Medulla oblongata (tissue), 1 donor: ENCODE results near the gene ZNF367.
"Not testable (repeated sequence)": the region's sequence is repeated elsewhere in the genome, so short reads cannot be mapped to it uniquely, and the experiment has no call there.

Experiments
- DNase-seq: peaks from one replicate; pipeline ENCODE4 v3.0.0-alpha.2; 2015; ENCODE audit errors: extremely low spot score

ZNF367 gene

DNA sequence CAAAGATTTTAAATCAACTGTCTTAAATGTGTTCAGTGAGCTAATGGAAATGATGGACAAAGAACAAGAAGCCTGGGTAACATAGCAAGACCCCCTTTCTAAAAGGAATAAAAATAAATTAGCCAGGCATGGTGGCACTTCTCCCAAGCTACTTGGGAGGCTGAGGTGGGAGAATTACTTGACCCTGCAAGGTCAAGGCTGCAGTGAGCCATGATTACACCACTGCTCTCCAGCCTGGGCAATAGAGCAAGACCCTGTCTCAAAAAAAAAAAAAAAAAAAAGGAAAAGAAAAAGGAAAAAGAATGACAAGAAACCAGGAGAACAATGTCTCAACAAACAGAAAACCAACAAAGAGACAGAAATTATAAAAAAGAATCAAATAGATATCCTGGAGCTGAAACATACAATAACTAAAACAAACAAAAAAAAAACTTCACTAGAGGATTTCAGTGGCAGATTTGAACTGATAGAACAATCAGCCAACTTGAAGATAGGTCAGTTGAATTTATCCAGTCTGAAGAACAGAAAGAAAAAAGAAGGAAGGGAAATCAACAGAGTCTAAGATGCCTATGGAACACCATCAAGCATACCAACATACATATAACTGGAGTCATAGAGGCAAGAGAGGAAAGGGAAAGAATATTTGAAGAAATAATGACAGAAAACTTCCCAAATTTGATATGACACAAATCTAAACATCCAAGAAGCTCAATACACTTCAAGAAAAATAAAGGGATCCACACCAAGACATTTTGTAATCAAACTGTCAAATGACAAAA, 17.8 kb downstream of the ZNF367 start:
- no peak for DNase-seq

DNA sequence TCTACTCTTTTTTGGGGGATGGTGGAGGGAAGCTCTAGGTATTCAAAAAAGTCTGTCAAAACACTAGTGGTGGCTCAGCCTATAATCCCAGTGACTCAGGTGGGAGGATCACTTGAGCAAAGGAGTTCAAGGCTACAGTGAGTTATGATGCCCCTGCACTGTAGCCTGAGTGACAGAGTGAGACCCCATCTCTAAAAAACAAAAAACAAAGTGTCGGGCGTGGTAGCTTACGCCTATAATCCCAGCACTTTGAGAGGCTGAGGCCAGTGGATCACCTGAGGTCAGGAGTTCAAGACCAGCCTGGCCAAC, 18.9 kb downstream of the ZNF367 start:
- no peak for DNase-seq

DNA sequence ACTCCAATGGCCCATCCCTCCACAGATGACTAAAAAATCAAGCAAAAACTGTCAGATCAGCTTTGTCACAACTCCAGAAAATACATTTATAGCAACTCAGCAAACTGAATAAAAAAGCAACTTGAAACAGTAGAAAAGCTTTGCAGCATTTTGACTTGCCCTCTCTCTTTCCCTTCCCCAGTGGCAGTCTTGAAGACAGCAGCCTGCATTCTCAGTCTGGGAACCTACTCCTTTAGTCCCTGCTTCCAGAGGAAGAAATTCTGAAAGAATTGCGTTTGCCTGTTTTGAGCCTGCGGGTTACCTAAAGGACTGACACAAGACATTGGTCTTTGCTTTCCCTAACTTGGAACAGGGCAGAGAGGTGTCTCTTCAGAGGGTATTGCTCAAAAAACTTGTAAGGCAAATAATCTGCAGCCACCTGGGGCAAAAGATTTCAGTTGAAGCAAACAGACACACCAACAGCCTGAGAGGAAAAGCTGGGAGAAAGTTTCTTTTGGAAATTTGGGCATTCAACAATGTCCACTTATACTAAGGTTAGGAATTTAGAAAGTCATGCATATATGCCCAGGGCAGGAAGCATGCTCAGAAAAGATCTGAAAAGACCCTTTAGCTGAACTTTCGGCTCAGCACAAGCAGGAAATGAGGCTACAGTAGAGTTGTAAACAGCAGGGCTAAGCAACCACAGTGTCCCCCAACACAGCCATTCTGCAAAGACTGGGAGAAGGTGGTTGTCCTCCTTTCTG, 19.4 kb downstream of the ZNF367 start:
- no peak for DNase-seq

DNA sequence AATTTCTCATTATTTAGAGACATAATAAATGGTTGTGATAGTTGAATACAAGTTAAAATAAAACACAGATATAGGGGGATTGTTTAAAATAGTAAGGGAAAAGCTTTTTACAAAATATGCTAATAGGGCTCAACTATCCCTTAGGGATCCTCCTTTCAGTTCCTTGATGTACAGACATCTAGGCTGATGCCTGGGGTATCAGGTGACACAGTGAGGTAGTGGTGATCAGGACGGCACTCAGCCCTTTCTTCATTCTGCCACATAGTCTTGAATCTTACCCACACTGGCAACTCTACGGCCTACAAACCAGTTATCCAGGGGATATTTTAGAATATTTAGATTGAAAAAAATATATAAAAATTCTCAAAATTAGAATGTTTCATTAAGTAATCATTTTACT, 22.2 kb downstream of the ZNF367 start:
- DNase-seq = no peak

DNA sequence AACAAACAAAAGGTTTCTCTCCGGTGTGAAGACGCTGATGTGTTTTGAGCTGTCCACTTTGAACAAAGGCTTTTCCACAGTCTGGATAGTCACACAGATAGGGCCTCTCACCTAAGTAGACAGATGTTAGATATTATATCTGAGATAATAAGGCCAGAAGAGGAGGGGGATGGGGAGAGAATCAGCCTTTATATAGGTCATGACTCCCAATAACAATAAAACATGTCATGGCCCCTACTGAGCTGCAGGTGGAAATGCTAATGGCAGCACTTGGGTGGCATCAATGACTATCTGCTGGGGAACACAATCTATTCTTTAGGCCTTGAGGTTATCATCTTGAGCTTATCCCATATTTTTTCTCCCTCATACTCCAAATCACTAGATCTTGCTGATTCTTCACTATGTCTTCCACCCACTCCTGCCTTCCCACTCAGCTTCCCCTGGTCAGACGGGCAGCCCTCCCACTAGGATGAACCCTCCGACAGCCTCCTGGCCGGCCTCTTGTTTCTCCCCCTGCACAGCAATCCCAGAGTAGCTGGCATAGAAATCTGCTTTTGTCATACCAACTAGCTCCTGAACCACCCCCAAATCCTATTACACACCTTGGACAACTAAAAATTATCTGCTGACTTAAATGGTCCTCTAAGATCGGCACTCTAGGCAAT, 23.2 kb downstream of the ZNF367 start:
- DNase-seq = no peak

DNA sequence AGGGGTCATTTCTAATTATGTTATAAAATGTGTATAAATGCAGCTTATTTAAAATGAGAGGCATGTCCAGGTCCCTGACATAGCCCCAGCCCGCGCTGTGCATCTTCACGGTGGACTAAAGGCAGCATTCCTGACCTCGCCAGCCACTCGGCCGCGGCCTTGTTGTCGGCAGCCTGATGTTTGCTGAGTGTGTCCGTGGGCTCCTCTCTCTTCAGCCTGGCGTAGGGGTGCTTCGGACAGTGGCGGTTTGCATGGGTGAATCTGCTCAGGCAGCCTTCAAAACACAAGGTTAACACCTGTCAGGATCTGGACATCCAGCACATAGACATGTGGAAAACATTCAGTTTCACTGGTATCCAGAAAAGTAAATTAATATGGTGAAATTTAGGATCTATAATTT, 25.9 kb downstream of the ZNF367 start:
- no peak for DNase-seq

DNA sequence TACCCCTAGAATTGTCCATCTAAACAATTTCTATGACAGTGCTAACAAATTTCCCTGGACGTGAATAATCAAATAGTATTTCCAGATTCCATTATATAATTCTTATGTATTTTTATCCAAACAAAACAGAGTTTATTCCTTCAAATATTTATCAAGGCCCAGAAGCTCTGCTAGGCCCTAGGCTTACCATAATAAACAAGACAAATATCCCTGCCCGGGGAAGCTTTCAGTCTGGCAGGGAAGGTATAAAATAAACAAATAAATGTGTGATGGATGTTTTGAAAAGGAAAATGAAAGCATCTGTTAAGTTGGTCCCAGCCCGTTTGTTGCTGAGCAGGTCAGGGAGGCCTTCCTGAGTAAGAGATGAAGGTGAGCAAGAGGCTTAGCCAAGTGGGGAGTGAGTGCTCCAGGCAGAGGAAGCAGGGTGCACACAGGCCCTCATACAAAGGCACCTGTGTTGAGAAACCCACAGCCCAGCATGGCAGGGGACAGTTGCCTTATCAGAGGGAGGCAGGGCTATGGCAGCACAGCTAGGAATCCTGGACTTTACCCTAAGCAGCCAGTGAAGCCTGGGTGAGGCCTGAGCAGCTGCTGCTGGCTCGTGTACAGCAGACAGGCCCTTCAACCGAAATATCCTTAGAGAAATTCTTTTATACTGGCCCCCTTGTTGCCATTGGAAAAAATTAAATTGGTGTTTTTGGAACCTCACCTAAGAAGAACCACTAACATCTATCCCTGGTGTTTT, 27.0 kb downstream of the ZNF367 start:
- no peak for DNase-seq

DNA sequence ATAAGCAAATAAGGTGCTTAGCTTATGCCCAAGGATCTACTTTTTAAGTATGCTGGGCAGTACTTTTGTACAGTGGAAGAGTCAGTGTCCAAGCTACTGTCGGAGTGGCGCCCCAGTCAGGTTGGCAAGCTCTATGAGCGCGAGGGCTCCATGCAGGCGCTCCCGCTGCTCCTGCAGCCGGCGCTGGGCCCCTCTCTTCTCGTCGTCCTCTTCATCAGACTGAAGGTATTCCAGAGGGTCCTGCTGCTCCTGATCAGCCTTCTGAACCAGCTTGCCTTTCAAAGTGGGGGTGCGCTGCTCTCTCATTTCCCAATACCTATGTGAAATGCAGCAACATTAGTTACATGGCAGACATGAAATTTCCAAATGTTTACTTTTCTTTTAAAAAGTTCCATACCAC, 30.0 kb downstream of the ZNF367 start:
- no peak for DNase-seq

DNA sequence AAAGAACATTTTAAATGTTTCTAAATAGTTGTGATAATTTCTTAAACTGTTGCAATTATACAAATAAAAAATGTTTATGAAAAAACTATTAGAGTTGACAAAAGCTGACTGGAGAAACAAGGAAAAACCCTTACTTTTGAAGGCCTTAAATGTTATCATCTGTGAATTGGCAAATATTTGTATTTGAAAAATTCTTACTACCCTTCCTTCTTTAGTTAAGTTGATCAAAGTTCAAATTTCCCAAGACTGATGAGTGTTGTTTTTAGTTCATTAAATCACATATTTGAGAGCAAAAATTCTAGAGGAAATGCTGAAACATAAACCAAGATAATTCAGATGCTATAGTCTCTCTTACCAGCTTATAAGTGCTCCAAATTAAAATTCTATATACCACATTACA, 32.0 kb downstream of the ZNF367 start:
- no peak for DNase-seq

DNA sequence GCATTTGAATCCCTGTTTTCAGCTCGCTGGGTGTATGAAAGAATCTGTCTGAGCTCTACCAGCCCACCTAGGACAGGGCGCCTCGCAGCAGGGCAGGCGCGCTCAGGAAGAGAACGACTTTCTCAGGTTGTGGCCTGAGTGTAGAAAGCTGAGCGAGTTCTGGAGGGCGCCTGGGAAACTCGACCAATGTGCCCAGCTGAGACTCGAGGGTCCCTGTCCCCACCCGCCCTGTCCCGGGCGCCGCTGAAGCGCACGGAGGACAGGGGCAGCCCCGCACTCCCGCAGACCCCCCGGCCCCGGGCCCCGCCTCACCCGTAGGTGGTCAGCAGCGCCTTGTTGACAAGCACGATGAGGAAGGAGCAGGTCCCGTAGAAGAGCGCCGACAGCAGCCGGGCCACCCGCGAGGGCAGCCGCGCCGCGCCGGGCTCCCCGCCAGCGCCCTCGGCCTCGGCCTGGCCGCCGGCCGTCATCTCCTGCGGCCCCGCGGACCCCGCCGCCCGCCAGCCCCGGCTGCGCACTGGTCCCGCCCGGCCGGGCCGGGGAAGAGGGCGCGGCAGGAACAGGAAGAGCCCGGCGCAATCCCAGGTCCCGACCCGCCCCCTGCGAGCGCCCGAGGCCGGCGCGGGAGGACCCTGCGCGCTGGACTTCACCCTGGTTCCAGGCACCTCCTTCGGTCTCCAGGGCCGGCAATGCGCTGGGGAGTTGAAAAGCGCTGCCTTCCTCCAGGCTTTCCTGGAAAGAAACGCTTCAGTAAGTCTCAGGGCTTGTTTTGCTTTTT, 34.8 kb downstream of the ZNF367 start, which contains the start of gene SLC35D2:
TSS of gene SLC35D2 (minus strand) at position 547 of the 778 bp plus-strand sequence. CDS start at position 470, 77 bp downstream.
- peak; percentile 44 for DNase-seq

DNA sequence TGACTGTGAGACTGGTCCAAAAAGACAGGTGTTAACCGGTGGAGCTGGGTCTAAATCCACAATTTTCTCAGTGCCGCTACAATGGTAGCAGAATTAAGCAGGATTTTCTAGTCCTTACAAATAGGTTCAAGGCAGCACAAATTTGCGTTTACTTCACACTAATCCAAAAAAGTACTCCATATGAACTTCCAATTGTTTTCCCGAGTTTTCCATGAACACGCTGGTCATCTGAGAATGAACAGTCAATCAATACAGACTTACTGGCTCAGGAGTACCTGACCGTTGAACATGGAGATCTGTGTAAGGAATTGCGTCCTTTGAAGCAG, 35.4 kb downstream of the ZNF367 start:
- DNase-seq = peak; percentile 46

DNA sequence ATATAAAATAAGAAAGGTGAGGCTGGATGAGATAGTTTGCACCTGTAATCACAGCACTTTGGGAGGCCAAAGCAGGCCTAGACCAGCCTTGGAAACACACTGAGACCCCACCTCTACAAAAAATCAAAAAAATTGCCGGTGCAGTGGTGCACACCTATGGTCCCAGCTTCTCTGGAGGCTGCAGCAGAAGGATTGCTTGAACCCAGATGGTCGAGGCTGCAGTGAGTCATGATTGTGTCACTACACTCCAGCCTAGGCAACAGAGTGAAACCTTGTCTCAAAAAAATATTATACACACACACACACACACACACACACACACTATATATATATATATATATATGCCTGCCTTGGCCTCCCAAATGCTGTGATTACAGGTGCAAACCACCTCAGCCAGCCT, 36.0 kb downstream of the ZNF367 start:
- DNase-seq = peak; percentile 9

DNA sequence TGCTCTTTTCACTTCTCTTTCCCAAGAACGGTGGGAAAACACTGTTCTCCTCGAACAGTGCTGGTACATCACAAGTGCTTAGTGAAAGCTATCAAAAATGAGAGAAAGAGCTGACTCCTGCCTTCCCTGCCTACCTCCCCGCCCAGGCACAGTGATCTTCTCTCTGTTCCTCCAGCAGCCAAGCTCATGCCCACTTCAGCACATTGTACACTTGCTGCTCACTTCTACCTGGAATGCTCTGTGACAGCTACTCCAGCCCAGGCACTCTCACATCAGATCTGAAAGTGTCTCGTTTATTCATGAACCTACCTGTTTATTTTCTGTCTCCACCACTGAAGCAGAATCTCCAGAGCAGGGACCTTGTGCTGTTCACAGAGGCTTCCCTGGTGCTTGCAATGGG, 36.5 kb downstream of the ZNF367 start:
- DNase-seq = no peak

DNA sequence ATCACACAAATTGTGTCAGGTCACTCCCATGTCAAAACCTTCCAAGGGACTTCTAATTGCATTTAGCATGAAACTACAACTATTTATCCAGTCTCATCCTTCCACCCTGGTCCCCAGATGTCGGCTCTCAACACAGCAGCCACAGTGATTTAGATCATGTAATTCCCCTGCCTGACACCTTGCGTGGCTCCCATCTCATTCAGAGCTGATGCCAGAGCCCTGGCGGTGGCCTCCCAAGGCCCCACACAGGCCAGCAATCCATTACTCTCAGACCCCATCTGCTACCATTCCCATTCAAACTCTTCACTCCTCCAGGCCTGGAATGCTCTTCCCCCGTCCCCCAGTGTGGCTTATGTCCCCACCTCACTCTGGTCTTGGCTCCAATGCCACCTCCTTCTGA, 37.0 kb downstream of the ZNF367 start:
- DNase-seq = no peak

DNA sequence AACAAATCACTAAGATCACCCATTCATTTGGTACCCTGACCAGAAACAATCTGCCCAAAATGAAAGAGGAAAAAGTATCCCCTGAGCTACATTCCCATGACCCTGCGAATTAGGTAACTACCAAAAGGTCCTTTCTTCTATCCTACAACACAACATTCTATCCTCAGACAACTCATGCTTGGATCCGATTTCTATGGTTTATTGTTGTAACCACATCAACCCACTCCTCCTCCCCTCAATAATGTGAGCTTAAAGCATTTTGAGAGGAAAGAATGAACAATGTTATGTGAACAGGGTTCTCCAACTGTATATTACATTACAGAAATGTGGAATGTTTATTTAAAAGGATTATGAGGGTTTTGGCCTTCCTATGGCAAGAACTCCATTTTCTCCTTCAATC, 38.7 kb downstream of the ZNF367 start:
- DNase-seq = peak; percentile 60

DNA sequence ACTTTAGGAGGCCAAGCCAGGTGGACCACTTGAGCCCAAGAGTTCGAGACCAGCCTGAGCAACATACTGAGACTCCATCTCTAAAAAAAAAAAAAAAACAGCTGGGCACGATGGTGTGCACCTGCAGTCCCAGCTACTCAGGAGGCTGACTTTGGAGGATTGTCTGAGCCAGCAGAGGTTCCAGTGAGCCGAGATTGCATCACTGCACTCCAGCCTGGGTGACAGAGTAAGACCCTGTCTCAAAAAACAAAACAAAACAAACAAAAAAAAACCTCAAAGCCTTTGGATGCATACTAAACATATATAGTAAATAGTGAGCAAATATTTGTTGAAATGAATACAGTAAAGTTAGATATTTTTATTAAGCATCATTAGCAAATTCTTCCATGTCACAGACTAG, 40.0 kb downstream of the ZNF367 start:
- no peak for DNase-seq

DNA sequence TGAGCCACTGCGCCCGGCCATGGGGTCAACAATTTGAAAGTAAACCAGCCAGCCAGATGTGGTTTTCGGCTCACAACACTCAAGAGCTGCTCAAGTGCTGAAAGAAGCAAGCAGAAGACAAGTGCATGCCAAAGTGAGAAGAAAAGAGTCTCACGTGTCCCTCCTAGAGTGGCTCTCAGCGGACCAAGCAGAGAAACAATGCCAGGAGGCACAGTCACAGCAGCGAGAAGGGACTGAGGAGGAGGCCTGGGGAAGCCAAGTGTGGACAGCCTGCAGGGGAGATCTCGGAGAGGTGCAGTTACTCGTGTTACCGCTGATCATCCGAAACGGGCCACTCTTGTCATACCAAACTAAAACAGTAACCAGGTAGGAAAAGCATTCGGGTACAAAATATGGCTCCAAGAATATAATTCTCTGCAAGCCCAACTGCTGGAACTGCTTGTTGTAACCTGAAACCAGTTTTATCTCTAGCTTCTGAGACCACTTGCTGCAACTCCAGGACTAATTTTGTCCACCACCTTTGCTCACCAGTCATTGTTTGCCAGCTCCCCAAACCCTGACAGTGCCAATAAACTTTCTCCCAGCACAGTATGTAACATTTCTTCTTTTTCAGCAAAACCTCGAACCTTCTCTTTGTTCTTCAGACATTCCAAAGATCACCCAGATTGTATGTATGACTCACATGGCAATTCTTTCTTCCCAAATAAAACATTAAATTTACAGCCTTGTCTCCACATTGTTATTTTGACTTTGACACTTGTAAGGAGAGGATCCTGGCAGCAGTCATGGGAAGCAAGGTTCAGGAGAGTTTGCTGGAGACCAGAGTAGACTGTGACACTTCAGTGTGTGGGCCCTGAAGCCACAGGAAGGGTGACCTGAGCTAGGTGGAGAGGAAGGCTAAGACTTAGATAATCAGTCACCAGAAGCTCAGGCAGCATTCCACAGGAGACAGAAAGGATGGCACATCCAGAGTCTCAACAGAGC, 41.0 kb downstream of the ZNF367 start:
- DNase-seq = no peak

DNA sequence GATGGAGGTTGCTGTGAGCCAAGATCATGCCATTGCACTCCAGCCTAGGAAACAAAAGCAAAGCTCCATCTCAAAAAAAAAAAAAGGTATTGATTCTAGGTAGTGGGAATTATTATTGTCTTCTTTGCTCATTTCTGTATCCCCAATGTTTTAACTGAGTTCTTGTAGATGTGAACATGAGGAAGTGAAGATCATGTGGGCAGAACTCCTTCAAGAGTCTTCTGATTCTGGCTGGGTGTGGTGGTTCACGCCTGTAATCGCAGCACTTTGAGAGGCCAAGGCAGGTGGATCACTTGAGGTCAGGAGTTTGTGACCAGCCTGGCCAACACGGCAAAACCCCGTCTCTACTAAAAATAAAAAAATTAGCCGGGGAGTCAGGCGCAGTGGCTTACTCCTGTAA, 42.7 kb downstream of the ZNF367 start:
- not testable (repeated sequence) for DNase-seq

DNA sequence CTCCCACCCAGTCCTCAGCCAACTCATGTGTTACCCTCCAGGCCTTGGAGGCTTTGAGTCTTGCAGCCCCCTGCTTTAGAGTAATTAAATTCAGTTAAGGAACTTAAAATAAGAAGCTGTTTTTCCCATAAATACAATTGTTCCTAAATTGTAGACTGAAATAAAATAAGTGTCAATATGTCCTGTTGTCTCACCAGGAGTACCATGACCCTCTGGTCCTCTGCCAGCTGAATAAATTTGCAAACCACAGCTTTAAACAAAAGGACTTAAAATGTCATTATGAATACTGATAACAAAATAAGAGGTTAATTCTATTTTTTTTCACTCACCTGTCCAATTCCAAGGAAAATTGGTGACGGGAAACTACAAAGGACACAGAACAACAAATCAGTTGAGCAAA, 50.2 kb downstream of the ZNF367 start:
- no peak for DNase-seq
